ENCODE results near the gene ELP4. TPM values are rescaled to one million over a fixed set of nuclear protein-coding genes. Genes with fewer than 3 reads are reported as not detected.

Gene ELP4
- total RNA-seq, 4 donors from 2014 or later, result 28.5 to 37.6 (median 32.3) TPM

DNA sequence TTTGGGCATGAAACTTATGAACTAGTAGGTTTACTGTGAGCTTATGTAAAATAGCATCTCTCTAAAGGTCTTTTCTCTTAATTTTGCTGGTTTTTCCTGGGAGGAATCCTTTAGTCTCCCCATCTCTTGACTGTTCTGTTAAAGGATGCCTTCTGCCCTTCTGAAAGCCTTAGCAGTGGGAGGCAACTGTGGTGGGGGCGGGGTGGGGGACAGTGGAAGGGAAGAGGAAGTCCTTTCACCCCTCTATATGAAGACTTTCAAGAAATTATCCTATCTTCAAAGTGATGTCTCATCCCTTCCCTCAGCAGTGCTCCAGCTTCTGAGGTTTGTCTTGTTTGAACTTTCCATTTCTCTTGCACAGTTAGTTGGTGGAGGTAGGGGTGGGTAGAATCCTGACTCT lies 73.1 kb downstream of the ELP4 start:
- H3K9me3 ChIP-seq, result no peaks in the 10 kb centered on the region
- DNase-seq (ENCODE audit: low spot score in 2 of 2), result no peak
- H3K36me3 ChIP-seq, result no peaks in the 10 kb centered on the region
- H3K4me1 ChIP-seq, result no peaks in the 10 kb centered on the region
- no peaks in the 10 kb centered on the region for H3K27me3 ChIP-seq
- 82% methylated on average over 1 of the region's 1 CpG for WGBS
- H3K4me3 ChIP-seq, result no peak overlapping the region
- TF ChIP-seq POLR2AphosphoS5 (IDR thresholded peaks at IDR 0.05) (no peak), CTCF (IDR thresholded peaks at IDR 0.05) (no peak), EP300 (IDR thresholded peaks at IDR 0.05) (no peak), POLR2A (IDR thresholded peaks at IDR 0.05) (no peak)
- H3K27ac ChIP-seq, result no peak overlapping the region

DNA sequence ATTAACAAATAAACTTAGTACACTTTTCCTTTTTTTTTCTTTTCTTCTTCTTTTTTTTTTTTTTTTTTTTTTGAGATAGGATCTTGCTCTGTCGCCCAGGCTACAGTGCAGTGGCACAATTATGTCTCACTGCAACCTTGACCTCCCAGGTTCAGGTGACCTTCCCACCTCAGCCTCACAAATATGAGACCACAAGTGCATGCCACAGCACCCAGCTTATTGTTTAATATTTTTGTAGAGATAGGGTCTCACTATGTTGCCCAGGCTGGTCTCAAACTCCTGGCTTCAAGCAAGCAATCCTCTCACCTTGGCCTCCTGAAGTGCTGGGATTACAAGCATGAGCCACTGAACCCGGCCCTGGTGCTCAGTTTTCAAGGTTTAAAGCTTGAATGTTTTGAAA lies 88.9 kb downstream of the ELP4 start:
- Histone ChIP-seq H3K4me3 (no peak overlapping the region), H3K4me1 (no peaks in the 10 kb centered on the region), H3K9me3 (no peaks in the 10 kb centered on the region), H3K36me3 (no peaks in the 10 kb centered on the region), H3K27ac (no peak overlapping the region), H3K27me3 (no peaks in the 10 kb centered on the region)
- WGBS, result 86% methylated on average over 2 of the region's 2 CpGs
- no peak for DNase-seq (ENCODE audit: low spot score in 2 of 2)
- TF ChIP-seq EP300 (IDR thresholded peaks at IDR 0.05) (no peak), POLR2AphosphoS5 (IDR thresholded peaks at IDR 0.05) (no peak), CTCF (IDR thresholded peaks at IDR 0.05) (no peak), POLR2A (IDR thresholded peaks at IDR 0.05) (no peak)

DNA sequence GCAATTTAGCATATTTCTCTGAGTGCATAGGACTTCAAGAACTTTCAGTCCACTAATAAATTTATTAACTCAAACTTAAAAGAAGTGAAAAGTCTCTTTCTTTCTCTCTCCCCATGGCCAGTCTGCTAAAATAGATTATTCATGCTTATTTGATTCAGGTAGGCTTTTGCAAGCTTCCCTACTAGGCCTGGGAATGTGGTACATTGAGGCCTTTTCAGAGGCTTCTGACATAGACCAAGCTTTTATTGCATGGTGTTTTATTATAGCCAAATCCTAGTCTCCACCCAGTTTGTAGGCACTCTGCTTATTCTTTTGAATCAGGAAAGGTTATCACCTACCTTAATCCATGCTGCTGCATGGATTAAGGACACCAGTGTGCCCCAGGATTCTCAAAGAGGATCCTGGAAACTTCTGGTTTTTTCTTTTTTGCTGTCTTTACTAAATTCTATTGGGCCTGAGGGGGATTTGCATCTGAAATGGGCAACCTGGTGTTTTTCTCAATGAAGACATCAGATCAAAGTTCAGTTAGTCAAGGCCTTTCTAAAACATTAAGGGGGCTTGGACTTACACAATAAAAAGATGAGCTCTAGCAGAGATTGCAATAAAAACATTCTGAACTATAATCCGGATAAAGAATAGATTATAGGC lies 92.2 kb downstream of the ELP4 start:
- WGBS, result 98% methylated on average over 1 of the region's 1 CpG
- H3K9me3 ChIP-seq, result no peaks in the 10 kb centered on the region
- H3K4me3 ChIP-seq, result no peak overlapping the region

GRCh38 chr11:31606893-31607292 lies 97.3 kb downstream of the ELP4 start:
- Histone ChIP-seq H3K27ac (no peak overlapping the region), H3K4me1 (no peaks in the 10 kb centered on the region), H3K27me3 (no peaks in the 10 kb centered on the region), H3K4me3 (no peak overlapping the region), H3K36me3 (no peaks in the 10 kb centered on the region), H3K9me3 (no peaks in the 10 kb centered on the region)
- TF ChIP-seq POLR2A (IDR thresholded peaks at IDR 0.05) (no peak), CTCF (IDR thresholded peaks at IDR 0.05) (no peak), EP300 (IDR thresholded peaks at IDR 0.05) (no peak), POLR2AphosphoS5 (IDR thresholded peaks at IDR 0.05) (no peak)
- WGBS, result 92% methylated on average over 2 of the region's 2 CpGs
- no peak for DNase-seq (ENCODE audit: low spot score in 2 of 2)

More for the DNA sequence above, 92.2 kb downstream of the ELP4 start:
- Histone ChIP-seq H3K27ac (no peak overlapping the region), H3K27me3 (no peaks in the 10 kb centered on the region), H3K36me3 (no peaks in the 10 kb centered on the region), H3K4me1 (no peaks in the 10 kb centered on the region)
- no peak for DNase-seq (ENCODE audit: low spot score in 2 of 2)
- TF ChIP-seq EP300 (IDR thresholded peaks at IDR 0.05) (no peak), POLR2A (IDR thresholded peaks at IDR 0.05) (no peak), CTCF (IDR thresholded peaks at IDR 0.05) (no peak), POLR2AphosphoS5 (IDR thresholded peaks at IDR 0.05) (no peak)

- Histone ChIP-seq H3K36me3 (no peaks in the 10 kb centered on the region), H3K27ac (no peak overlapping the region), H3K27me3 (no peaks in the 10 kb centered on the region), H3K4me3 (no peak overlapping the region), H3K9me3 (no peaks in the 10 kb centered on the region), H3K4me1 (no peaks in the 10 kb centered on the region)
- DNase-seq (ENCODE audit: low spot score in 2 of 2), result no peak
- 94% methylated on average over 3 of the region's 3 CpGs for WGBS
- TF ChIP-seq POLR2AphosphoS5 (IDR thresholded peaks at IDR 0.05), result no peak
- no peak for TF ChIP-seq POLR2A (IDR thresholded peaks at IDR 0.05)
- no peak for TF ChIP-seq EP300 (IDR thresholded peaks at IDR 0.05)
- no peak for TF ChIP-seq CTCF (IDR thresholded peaks at IDR 0.05)
These were observed 98.3 kb downstream of the ELP4 start for GRCh38 chr11:31607914-31608313.
